HepG2 (cell line): Measurements from ENCODE around the gene TTC4. TPM values are rescaled to one million over a fixed set of nuclear protein-coding genes. Genes with fewer than 3 reads are reported as not detected.

Experiments
- ATAC-seq: fragments of 200-7000 bp; cut with Tn5 transposase; 3 replicates; pipeline ENCODE4 v1.9.1; 2020; ENCODE audit warnings: mild to moderate bottlenecking, moderate library complexity
- Bru-seq: library from RNA; stranded (reverse); fragments of 400-500 nt; gene quantifications from one replicate; lab custom pipeline; 2021; lab: Mats Ljungman, UMichigan
- BruChase-seq, 2 experiments: library from RNA; stranded (reverse); fragments of 400-500 nt; gene quantifications; one replicate each; lab custom pipeline; 2021; lab: Mats Ljungman, UMichigan
- BruUV-seq: library from RNA; stranded (reverse); fragments of 400-500 nt; replicated peaks from 2 replicates; lab custom pipeline; 2021; lab: Mats Ljungman, UMichigan
- CTCF ChIA-PET: fragments of 300-600 bp; formaldehyde crosslinking; extraction: SDS; loops from one replicate; lab custom pipeline; 2021; ENCODE audit warnings: low total read pairs, inconsistent platforms, low intra/inter-chr PET ratio; lab: Yijun Ruan, JAX
- POLR2A ChIA-PET: fragments of 350-600 bp; sonication (Branson Sonifier 250); formaldehyde crosslinking; loops from one replicate; lab custom pipeline; 2020; ENCODE audit warnings: antibody characterized with exemption, inconsistent platforms; lab: Yijun Ruan, JAX
- DNase-seq: peaks from one replicate; pipeline ENCODE4 v3.0.0-alpha.2; 2015; ENCODE audit warnings: low spot score
- FAIRE-seq: peaks from 3 replicates; lab custom pipeline; 2011; peaks lifted over from hg19 to GRCh38; lab: Jason Lieb, UNC
- H2AFZ ChIP-seq: one replicate; pipeline ENCODE4 v1.6.1; 2011; ENCODE audit warnings: low read length, inconsistent platforms
- H3K27ac ChIP-seq: fragments of 300-600 bp; 3 replicates; pipeline ENCODE4 v1.8.0; 2011; ENCODE audit warnings: mixed run types, mild to moderate bottlenecking, mixed read lengths, low read length, inconsistent platforms; ENCODE audit not compliant: insufficient read depth; ENCODE audit errors: extremely low read length
- H3K27me3 ChIP-seq, 2 experiments: fragments of 200-600 bp in 1 of 2; 2 replicates in 1 of 2; 3 replicates in 1 of 2; pipeline versions ENCODE4 v1.6.0 to v1.8.0; 2011; ENCODE audit warnings: low read length in 2 of 2, mild to moderate bottlenecking in 2 of 2, moderate library complexity in 2 of 2, inconsistent platforms in 1 of 2; ENCODE audit not compliant: insufficient read depth in 2 of 2, control insufficient read depth in 1 of 2
- H3K36me3 ChIP-seq, 2 experiments: fragments of 200-600 bp in 1 of 2; replicated peaks in 1 of 2; 2 replicates in 1 of 2; 3 replicates in 1 of 2; pipeline versions ENCODE4 v1.5.1 to v1.8.0; 2011; ENCODE audit warnings: low read length in 2 of 2, inconsistent platforms in 1 of 2; ENCODE audit not compliant: insufficient read depth in 2 of 2, control insufficient read depth in 1 of 2
- H3K4me1 ChIP-seq: 2 replicates; pipeline ENCODE4 v1.5.1; 2012; ENCODE audit warnings: low read length, inconsistent platforms; ENCODE audit not compliant: insufficient read depth
- H3K4me2 ChIP-seq: 2 replicates; pipeline ENCODE4 v1.6.0; 2011; ENCODE audit warnings: low read depth, low read length, inconsistent platforms
- H3K4me3 ChIP-seq, 3 experiments: fragments of 200-600 bp in 1 of 3; sonication (generic), shearing (Covaris generic) in 1 of 3; replicated peaks in 1 of 3; 2 replicates each; pipeline ENCODE4 v1.5.1; 2011 to 2016; ENCODE audit warnings: low read length in 3 of 3, inconsistent platforms in 2 of 3, low read depth in 2 of 3, mild to moderate bottlenecking in 2 of 3, control low read depth in 1 of 3, mixed read lengths in 1 of 3; ENCODE audit not compliant: insufficient read depth in 1 of 3
- H3K79me2 ChIP-seq: one replicate; pipeline ENCODE4 v1.6.1; 2011; ENCODE audit warnings: low read length, inconsistent platforms; ENCODE audit not compliant: insufficient read depth
- H3K9ac ChIP-seq: 2 replicates; pipeline ENCODE4 v1.6.0; 2011; ENCODE audit warnings: mild to moderate bottlenecking, low read depth, low read length, inconsistent platforms; ENCODE audit not compliant: insufficient read depth
- H3K9me3 ChIP-seq: 2 replicates; pipeline ENCODE4 v1.5.1; 2012; ENCODE audit warnings: mild to moderate bottlenecking, low read length
- H4K20me1 ChIP-seq: 2 replicates; pipeline ENCODE4 v1.6.0; 2011; ENCODE audit warnings: inconsistent platforms, mild to moderate bottlenecking, low read length, moderate library complexity; ENCODE audit not compliant: insufficient read depth
- CBX5 ChIP-seq: sonication (generic); formaldehyde crosslinking; IDR thresholded peaks from 2 replicates; pipeline ENCODE4 v1.4.0; 2020; ENCODE audit warnings: missing genetic modification reagents, borderline replicate concordance
- HNRNPLL ChIP-seq: fragments of 200-400 bp; formaldehyde crosslinking; IDR thresholded peaks from 2 replicates; pipeline ENCODE4 v1.6.1; 2017; ENCODE audit warnings: mild to moderate bottlenecking, low read depth, low read length; ENCODE audit not compliant: poor library complexity, severe bottlenecking
- KLF13 ChIP-seq: sonication (generic); formaldehyde crosslinking; IDR thresholded peaks from 2 replicates; pipeline ENCODE4 v1.4.0; 2020; ENCODE audit warnings: mild to moderate bottlenecking, missing genetic modification reagents
- NR2F2 ChIP-seq: IDR thresholded peaks from 2 replicates; pipeline ENCODE4 v1.6.1; 2012; ENCODE audit warnings: low read depth, inconsistent platforms, borderline replicate concordance
- TFDP1 ChIP-seq: IDR thresholded peaks from 2 replicates; pipeline ENCODE4 v1.6.1; 2016; ENCODE audit warnings: missing compliant biosample characterization, missing genetic modification reagents, borderline replicate concordance
- ZNF138 ChIP-seq: sonication (generic); formaldehyde crosslinking; IDR thresholded peaks from 2 replicates; pipeline ENCODE4 v1.5.0; 2020; ENCODE audit warnings: mild to moderate bottlenecking, low read depth, missing genetic modification reagents
- ZNF552 ChIP-seq: sonication (generic); formaldehyde crosslinking; IDR thresholded peaks from 2 replicates; pipeline ENCODE4 v1.9.0; 2022; ENCODE audit warnings: missing genetic modification reagents, mild to moderate bottlenecking, borderline replicate concordance
- ZNF776 ChIP-seq: sonication (generic); formaldehyde crosslinking; IDR thresholded peaks from 2 replicates; pipeline ENCODE4 v1.4.0; 2020; ENCODE audit warnings: mild to moderate bottlenecking, missing genetic modification reagents
- ZNF790 ChIP-seq: sonication (generic); formaldehyde crosslinking; IDR thresholded peaks from 2 replicates; pipeline ENCODE4 v1.8.0; 2022; ENCODE audit warnings: missing genetic modification reagents, mild to moderate bottlenecking, borderline replicate concordance
- WGBS: methylation state at CpG from one replicate; pipeline ENCODE4 v1.1.6; 2017; ENCODE audit warnings: low lambda C conversion rate; 5-methylcytosine and 5-hydroxymethylcytosine counted together
- in situ Hi-C: cut with HindIII; loops from 2 replicates; pipeline ENCODE4 v1.10.0; 2017; ENCODE audit warnings: low pct_unique_long_range_greater_than_20kb; ENCODE audit not compliant: extremely low pct_ligation_motif_present
- intact Hi-C: fragments of 100-400 bp; cut with micrococcal nuclease; formaldehyde crosslinking; loops from one replicate; pipeline ENCODE4 v1.10.0; 2022; ENCODE audit not compliant: unreplicated experiment
- long read RNA-seq, 2 experiments: library from RNA in 1 of 2; library from polyadenylated mRNA in 1 of 2; stranded (forward) in 1 of 2; unstranded in 1 of 2; transcript quantifications; one replicate each; pipeline ENCODE4 v2.0.0, GENCODE V29; 2019 to 2022
- polyA minus RNA-seq, 3 experiments: library from RNA; depleted of rRNA, polyadenylated mRNA; stranded (reverse); fragments of >200 nt; gene quantifications; 2 replicates each; pipeline ENCODE4 v1.2.3, GENCODE V29; 2011; ENCODE audit warnings: low replicate concordance in 1 of 3
- polyA plus RNA-seq, 8 experiments: library from polyadenylated mRNA; depleted of rRNA in 3 of 8; stranded (reverse) in 7 of 8; unstranded in 1 of 8; fragments of >200 nt; fragmentation: Illumina TruSeq in 4 of 8; extraction: Trizol in 4 of 8; gene quantifications; 2 replicates each; pipeline versions ENCODE4 v1.2.1 to v1.2.3, GENCODE V29; 2011 to 2016; ENCODE audit warnings: low read depth in 4 of 8, missing spikeins in 1 of 8, mixed read lengths in 1 of 8; ENCODE audit not compliant: insufficient read depth in 1 of 8
- total RNA-seq, 5 experiments: library from RNA; depleted of rRNA; stranded (reverse); fragments of >200 nt; fragmentation: Illumina TruSeq; extraction: Trizol; gene quantifications; 2 replicates each; pipeline ENCODE4 v1.2.3, GENCODE V29; 2016; ENCODE audit warnings: low read depth in 1 of 5
- TF ChIP-seq, protein P1 (sequence below): sonication (generic); formaldehyde crosslinking; IDR thresholded peaks from 2 replicates; pipeline ENCODE4 v1.9.0; 2021; ENCODE audit warnings: missing genetic modification reagents, mild to moderate bottlenecking, borderline replicate concordance

The TTC4 gene
- total RNA-seq (2016; rRNA removed; fragmentation: Illumina TruSeq; extraction: Trizol) (24.7 and 36.9 TPM in 2 replicates), polyA plus RNA-seq (2011; rRNA removed) (12.4 and 13.1 TPM in 2 replicates), polyA minus RNA-seq (2011; rRNA and poly(A)+ RNA removed; ENCODE audit: low replicate concordance) (19.1 and 32.6 TPM in 2 replicates), Bru-seq, nascent RNA (percentile 70 among the genes with signal in this experiment), BruChase-seq, experiment 1, labeled RNA remaining after a 6-hour chase (percentile 79 among the genes with signal in this experiment), BruChase-seq, experiment 2, labeled RNA remaining after a 2-hour chase (percentile 84 among the genes with signal in this experiment)
- 3.6 and 5.7 TPM in 2 replicates for total RNA-seq (2016; cell fraction: cytosol; rRNA removed; fragmentation: Illumina TruSeq; extraction: Trizol; ENCODE audit: low read depth)
- total RNA-seq (2016; cell fraction: insoluble cytoplasmic fraction; rRNA removed; fragmentation: Illumina TruSeq; extraction: Trizol), result 24.3 and 36.7 TPM in 2 replicates
- total RNA-seq (2016; cell fraction: membrane; rRNA removed; fragmentation: Illumina TruSeq; extraction: Trizol), result 9.1 and 11.1 TPM in 2 replicates
- total RNA-seq (2016; cell fraction: nucleus; rRNA removed; fragmentation: Illumina TruSeq; extraction: Trizol), result 17.4 and 20.0 TPM in 2 replicates
- polyA plus RNA-seq (2011; cell fraction: cytosol; rRNA removed), result 11.2 and 13.2 TPM in 2 replicates
- polyA plus RNA-seq (2011; cell fraction: nucleus; rRNA removed), result 6.3 and 7.8 TPM in 2 replicates
- polyA plus RNA-seq (2012), result 12.6 and 17.5 TPM in 2 replicates
- 2.7 and 3.0 TPM in 2 replicates for polyA plus RNA-seq (2016; cell fraction: cytosol; fragmentation: Illumina TruSeq; extraction: Trizol; ENCODE audit: low read depth)
- 34.9 and 38.2 TPM in 2 replicates for polyA plus RNA-seq (2016; cell fraction: insoluble cytoplasmic fraction; fragmentation: Illumina TruSeq; extraction: Trizol; ENCODE audit: low read depth)
- polyA plus RNA-seq (2016; cell fraction: membrane; fragmentation: Illumina TruSeq; extraction: Trizol; ENCODE audit: low read depth), result 5.7 and 5.8 TPM in 2 replicates
- 19.1 and 22.5 TPM in 2 replicates for polyA plus RNA-seq (2016; cell fraction: nucleus; fragmentation: Illumina TruSeq; extraction: Trizol; ENCODE audit: insufficient read depth, low read depth)
- 6.5 and 7.4 TPM in 2 replicates for polyA minus RNA-seq (2011; cell fraction: cytosol; rRNA and poly(A)+ RNA removed)
- 17.8 and 20.0 TPM in 2 replicates for polyA minus RNA-seq (2011; cell fraction: nucleus; rRNA and poly(A)+ RNA removed)
- long read RNA-seq, experiment 1, transcript TTC4-204 (3 exons, 549 nt), result minor isoform, 6 of 51 reads
- long read RNA-seq, experiment 1, transcript TTC4-201 (10 exons, 2,395 nt), result major isoform, 33 of 51 reads
- long read RNA-seq, experiment 1, partial matches to known transcripts, result 5 of 51 reads
- long read RNA-seq, experiment 1, other reads (novel, unspliced or antisense), result 7 of 51 reads
- long read RNA-seq, experiment 2, transcript TTC4-201 (10 exons, 2,395 nt), result major isoform, 34 of 53 reads
- long read RNA-seq, experiment 2, partial matches to known transcripts, result 7 of 53 reads
- long read RNA-seq, experiment 2, other reads (novel, unspliced or antisense), result 12 of 53 reads

- Histone ChIP-seq H3K27ac (peak within 1 kb of the TSS; percentile 50), H3K9ac (peak within 1 kb of the TSS; percentile 83), H4K20me1 (no peaks in the 10 kb centered on the region), H3K4me1 (peaks cover 37% of the 10 kb centered on the region), H3K79me2 (peaks cover 19% of the 10 kb centered on the region), H2AFZ (peak within 1 kb of the TSS; percentile 73), H3K27me3 (peaks cover 0 to 14% of the 10 kb centered on the region in 2 experiments; a peak in 2 of 5 replicates), H3K4me2 (peak within 1 kb of the TSS; percentile 88), H3K4me3 (peak within 1 kb of the TSS; percentile 78 to 88 (median 85)), H3K9me3 (no peaks in the 10 kb centered on the region), H3K36me3 (peaks cover 1 to 13% of the 10 kb centered on the region in 2 experiments; a peak in 3 of 5 replicates)
- DNase-seq (peak; percentile 66), ATAC-seq (peak; percentile 96), FAIRE-seq (no peak)
- CTCF ChIA-PET, result no interaction called here
- in situ Hi-C loops (no loop called here), intact Hi-C loops (loop anchor here (2.0 to 5.0 kb wide), 4 partner anchors 15 to 878 kb away; partner anchors contain the start of gene NDC1)
- POLR2A ChIA-PET, result interaction anchor here (0.6 to 1.3 kb wide), 3 partner anchors 9 to 48 kb away, joined by 3 to 4 read pairs (median 3); partner anchors contain the start of gene PARS2
- TSS peak; percentile 82 for BruUV-seq
- WGBS, result under 1% methylated on average over 29 of the region's 51 CpGs
- peak; percentile 54; the same call in 1 of the 2 replicates for TF ChIP-seq ZNF552 (CRISPR knock-in tag)
- peak; percentile 92; the same call in 1 of the 2 replicates for TF ChIP-seq CBX5 (CRISPR knock-in tag)
- peak; percentile 73; the same call in 1 of the 2 replicates for TF ChIP-seq TFDP1 (CRISPR knock-in tag)
- TF ChIP-seq ZNF138 (CRISPR knock-in tag), result peak; percentile 48; the same call in 1 of the 2 replicates
- no peak for TF ChIP-seq ZNF790 (CRISPR knock-in tag)
- TF ChIP-seq NR2F2, result peak; percentile 48; the same call in 1 of the 2 replicates
- TF ChIP-seq HNRNPLL, result peak; percentile 56
- peak; percentile 40; the same call in 1 of the 2 replicates for TF ChIP-seq KLF13 (CRISPR knock-in tag)
- TF ChIP-seq, protein P1, sequence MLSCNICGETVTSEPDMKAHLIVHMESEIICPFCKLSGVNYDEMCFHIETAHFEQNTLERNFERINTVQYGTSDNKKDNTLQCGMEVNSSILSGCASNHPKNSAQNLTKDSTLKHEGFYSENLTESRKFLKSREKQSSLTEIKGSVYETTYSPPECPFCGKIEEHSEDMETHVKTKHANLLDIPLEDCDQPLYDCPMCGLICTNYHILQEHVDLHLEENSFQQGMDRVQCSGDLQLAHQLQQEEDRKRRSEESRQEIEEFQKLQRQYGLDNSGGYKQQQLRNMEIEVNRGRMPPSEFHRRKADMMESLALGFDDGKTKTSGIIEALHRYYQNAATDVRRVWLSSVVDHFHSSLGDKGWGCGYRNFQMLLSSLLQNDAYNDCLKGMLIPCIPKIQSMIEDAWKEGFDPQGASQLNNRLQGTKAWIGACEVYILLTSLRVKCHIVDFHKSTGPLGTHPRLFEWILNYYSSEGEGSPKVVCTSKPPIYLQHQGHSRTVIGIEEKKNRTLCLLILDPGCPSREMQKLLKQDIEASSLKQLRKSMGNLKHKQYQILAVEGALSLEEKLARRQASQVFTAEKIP (CRISPR knock-in tag), result no peak
- peak; percentile 69; the same call in 1 of the 2 replicates for TF ChIP-seq ZNF776 (CRISPR knock-in tag)
Measured at GRCh38 chr1:54715493-54716298, at the start of gene TTC4. Gene TTC4 (plus strand): TSS chr1:54715861. CDS start chr1:54715909, 48 bp downstream.
